Measurements from ENCODE around the gene DACT2. TPM values are rescaled to one million over a fixed set of nuclear protein-coding genes. Genes with fewer than 3 reads are reported as not detected.

DACT2 gene
- total and polyA plus RNA-seq, 2 donors (not counting 1 experiment from before 2014, with no cell fraction given): not detected

- Histone ChIP-seq H3K4me2 (ENCODE audit: extremely low read depth, insufficient read depth, low read length) (no peak overlapping the region), H3K9ac (ENCODE audit: insufficient read depth, low read length) (no peak overlapping the region), H3K9me3 (ENCODE audit: control insufficient read depth, insufficient read depth, low read depth, low read length) (no peaks in the 10 kb centered on the region), H3K79me2 (ENCODE audit: control insufficient read depth, insufficient read depth, low read length) (no peaks in the 10 kb centered on the region), H3K27me3 (ENCODE audit: control insufficient read depth, insufficient read depth, low read length) (no peaks in the 10 kb centered on the region), H2AFZ (ENCODE audit: low read length) (no peak overlapping the region), H3K4me1 (ENCODE audit: control insufficient read depth, extremely low read depth, insufficient read depth, low read length) (no peaks in the 10 kb centered on the region), H4K20me1 (ENCODE audit: control insufficient read depth, extremely low read depth, insufficient read depth, low read length) (no peaks in the 10 kb centered on the region), H3K27ac (ENCODE audit: insufficient read depth, low read length) (no peak overlapping the region), H3K36me3 (ENCODE audit: control insufficient read depth, insufficient read depth, low read length) (no peaks in the 10 kb centered on the region), H3K4me3 (replicated peaks in 1 of 4; ENCODE audit: control extremely low read depth in 1 of 4, insufficient read depth in 1 of 4, low read depth in 3 of 4, low read length in 4 of 4) (no peak overlapping the region)
- DNase-seq (ENCODE audit: low read depth in 2 of 2): no peak
- TF ChIP-seq, protein P1, sequence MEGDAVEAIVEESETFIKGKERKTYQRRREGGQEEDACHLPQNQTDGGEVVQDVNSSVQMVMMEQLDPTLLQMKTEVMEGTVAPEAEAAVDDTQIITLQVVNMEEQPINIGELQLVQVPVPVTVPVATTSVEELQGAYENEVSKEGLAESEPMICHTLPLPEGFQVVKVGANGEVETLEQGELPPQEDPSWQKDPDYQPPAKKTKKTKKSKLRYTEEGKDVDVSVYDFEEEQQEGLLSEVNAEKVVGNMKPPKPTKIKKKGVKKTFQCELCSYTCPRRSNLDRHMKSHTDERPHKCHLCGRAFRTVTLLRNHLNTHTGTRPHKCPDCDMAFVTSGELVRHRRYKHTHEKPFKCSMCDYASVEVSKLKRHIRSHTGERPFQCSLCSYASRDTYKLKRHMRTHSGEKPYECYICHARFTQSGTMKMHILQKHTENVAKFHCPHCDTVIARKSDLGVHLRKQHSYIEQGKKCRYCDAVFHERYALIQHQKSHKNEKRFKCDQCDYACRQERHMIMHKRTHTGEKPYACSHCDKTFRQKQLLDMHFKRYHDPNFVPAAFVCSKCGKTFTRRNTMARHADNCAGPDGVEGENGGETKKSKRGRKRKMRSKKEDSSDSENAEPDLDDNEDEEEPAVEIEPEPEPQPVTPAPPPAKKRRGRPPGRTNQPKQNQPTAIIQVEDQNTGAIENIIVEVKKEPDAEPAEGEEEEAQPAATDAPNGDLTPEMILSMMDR (conservative IDR thresholded peaks at IDR 0.05 in 1 of 2, IDR thresholded peaks at IDR 0.05 in 1 of 2; ENCODE audit: low read depth in 1 of 2, low read length in 2 of 2): no peak
- TF ChIP-seq EZH2 (IDR thresholded peaks at IDR 0.05; ENCODE audit: low read length, missing control alignments): no peak
Observed at GRCh38 chr6:168331058-168331457, 11.5 kb upstream of the DACT2 start.

GRCh38 chr6:168330403-168330802, 10.8 kb upstream of the DACT2 start:
- no peak for TF ChIP-seq EZH2 (IDR thresholded peaks at IDR 0.05; ENCODE audit: low read length, missing control alignments)
- TF ChIP-seq, protein P1 (conservative IDR thresholded peaks at IDR 0.05 in 1 of 2, IDR thresholded peaks at IDR 0.05 in 1 of 2; ENCODE audit: low read depth in 1 of 2, low read length in 2 of 2): no peak
- no peak for DNase-seq (ENCODE audit: low read depth in 2 of 2)
- no peaks in the 10 kb centered on the region for H3K4me1 ChIP-seq (ENCODE audit: control insufficient read depth, extremely low read depth, insufficient read depth, low read length)

GRCh38 chr6:168328086-168328485, 8.5 kb upstream of the DACT2 start:
- no peaks in the 10 kb centered on the region for H3K9me3 ChIP-seq (ENCODE audit: control insufficient read depth, insufficient read depth, low read depth, low read length)
- no peak overlapping the region for H3K9ac ChIP-seq (ENCODE audit: insufficient read depth, low read length)
- no peaks in the 10 kb centered on the region for H3K4me1 ChIP-seq (ENCODE audit: control insufficient read depth, extremely low read depth, insufficient read depth, low read length)
- no peaks in the 10 kb centered on the region for H3K79me2 ChIP-seq (ENCODE audit: control insufficient read depth, insufficient read depth, low read length)
- H3K27ac ChIP-seq (ENCODE audit: insufficient read depth, low read length): no peak overlapping the region
- H4K20me1 ChIP-seq (ENCODE audit: control insufficient read depth, extremely low read depth, insufficient read depth, low read length): no peaks in the 10 kb centered on the region
- DNase-seq (ENCODE audit: low read depth in 2 of 2): no peak
- no peaks in the 10 kb centered on the region for H3K27me3 ChIP-seq (ENCODE audit: control insufficient read depth, insufficient read depth, low read length)
- no peak overlapping the region for H3K4me2 ChIP-seq (ENCODE audit: extremely low read depth, insufficient read depth, low read length)
- H3K4me3 ChIP-seq (replicated peaks in 1 of 4; ENCODE audit: control extremely low read depth in 1 of 4, insufficient read depth in 1 of 4, low read depth in 3 of 4, low read length in 4 of 4): no peak overlapping the region
- TF ChIP-seq EZH2 (IDR thresholded peaks at IDR 0.05; ENCODE audit: low read length, missing control alignments): no peak
- TF ChIP-seq, protein P1 (conservative IDR thresholded peaks at IDR 0.05 in 1 of 2, IDR thresholded peaks at IDR 0.05 in 1 of 2; ENCODE audit: low read depth in 1 of 2, low read length in 2 of 2): no peak
- no peak overlapping the region for H2AFZ ChIP-seq (ENCODE audit: low read length)
- no peaks in the 10 kb centered on the region for H3K36me3 ChIP-seq (ENCODE audit: control insufficient read depth, insufficient read depth, low read length)

More at GRCh38 chr6:168330403-168330802, 10.8 kb upstream of the DACT2 start:
- Histone ChIP-seq H3K36me3 (ENCODE audit: control insufficient read depth, insufficient read depth, low read length) (no peaks in the 10 kb centered on the region), H3K9me3 (ENCODE audit: control insufficient read depth, insufficient read depth, low read depth, low read length) (no peaks in the 10 kb centered on the region), H3K79me2 (ENCODE audit: control insufficient read depth, insufficient read depth, low read length) (no peaks in the 10 kb centered on the region), H3K4me2 (ENCODE audit: extremely low read depth, insufficient read depth, low read length) (no peak overlapping the region), H3K27ac (ENCODE audit: insufficient read depth, low read length) (no peak overlapping the region), H4K20me1 (ENCODE audit: control insufficient read depth, extremely low read depth, insufficient read depth, low read length) (no peaks in the 10 kb centered on the region), H3K4me3 (replicated peaks in 1 of 4; ENCODE audit: control extremely low read depth in 1 of 4, insufficient read depth in 1 of 4, low read depth in 3 of 4, low read length in 4 of 4) (no peak overlapping the region), H3K9ac (ENCODE audit: insufficient read depth, low read length) (no peak overlapping the region), H2AFZ (ENCODE audit: low read length) (no peak overlapping the region), H3K27me3 (ENCODE audit: control insufficient read depth, insufficient read depth, low read length) (no peaks in the 10 kb centered on the region)
